C4-2B (cell line): ENCODE results near the gene ARID3C.

Source experiments
- H3K27ac ChIP-seq: fragments of 450-650 bp; 2 replicates; pipeline ENCODE4 v1.5.1; 2017
- CTCF ChIP-seq: fragments of 450-650 bp; conservative IDR thresholded peaks from 2 replicates; pipeline ENCODE4 v1.5.1; 2017; ENCODE audit warnings: mild to moderate bottlenecking
- ZFX ChIP-seq: fragments of 450-650 bp; IDR thresholded peaks from 2 replicates; pipeline ENCODE4 v1.6.1; 2017

ARID3C gene

GRCh38 chr9:34611811-34612787, 16.8 kb downstream of the ARID3C start, which contains the start of gene RPP25L:
RPP25L (minus strand) TSS chr9:34612097; CDS start chr9:34611296, 801 bp downstream.
- peak within 1 kb of the TSS; percentile 90 for H3K27ac ChIP-seq
- TF ChIP-seq CTCF: no peak
- 0 out of 2 replicates have a peak, but pooled peaks have one; percentile 26 for TF ChIP-seq ZFX

GRCh38 chr9:34611251-34611810, 17.5 kb downstream of the ARID3C start:
- H3K27ac ChIP-seq: peak overlapping the region; percentile 90
- TF ChIP-seq ZFX: no peak
- no peak for TF ChIP-seq CTCF

GRCh38 chr9:34610434-34611206, 18.2 kb downstream of the ARID3C start:
- no peak for TF ChIP-seq CTCF
- TF ChIP-seq ZFX: no peak
- peak overlapping the region; percentile 90 for H3K27ac ChIP-seq

- no peak overlapping the region for H3K27ac ChIP-seq
- no peak for TF ChIP-seq ZFX
Measured at GRCh38 chr9:34607331-34607730, 21.5 kb downstream of the ARID3C start.

GRCh38 chr9:34606905-34607304, 22.0 kb downstream of the ARID3C start:
- TF ChIP-seq CTCF (no peak), ZFX (no peak)
- H3K27ac ChIP-seq: no peak overlapping the region

- TF ChIP-seq CTCF (no peak), ZFX (no peak)
Measured at GRCh38 chr9:34606190-34606589, 22.7 kb downstream of the ARID3C start.

GRCh38 chr9:34603610-34604231, 25.1 kb downstream of the ARID3C start:
- no peak for TF ChIP-seq ZFX
- TF ChIP-seq CTCF: peak; percentile 95
- H3K27ac ChIP-seq: no peak overlapping the region

More at GRCh38 chr9:34606190-34606589, 22.7 kb downstream of the ARID3C start:
- H3K27ac ChIP-seq: no peak overlapping the region
